ENCODE data around the gene SFTPA2. TPM values are rescaled to one million over a fixed set of nuclear protein-coding genes. Genes with fewer than 3 reads are reported as not detected.
"Not testable (repeated sequence)": the region's sequence is repeated elsewhere in the genome, so short reads cannot be mapped to it uniquely, and the experiment has no call there.

Gene SFTPA2
- total RNA-seq, 1 donor from 2014 or later = not detected

- DNase-seq (ENCODE audit: low spot score in 2 of 2); H3K4me1 ChIP-seq; H3K9me3 ChIP-seq; H3K4me3 ChIP-seq; H3K27me3 ChIP-seq; intact Hi-C loops (cut with DNase I); H3K36me3 ChIP-seq; H3K27ac ChIP-seq: not testable (repeated sequence)
These were observed 35.0 kb downstream of the SFTPA2 start for GRCh38 chr10:79525049-79525710.

DNA sequence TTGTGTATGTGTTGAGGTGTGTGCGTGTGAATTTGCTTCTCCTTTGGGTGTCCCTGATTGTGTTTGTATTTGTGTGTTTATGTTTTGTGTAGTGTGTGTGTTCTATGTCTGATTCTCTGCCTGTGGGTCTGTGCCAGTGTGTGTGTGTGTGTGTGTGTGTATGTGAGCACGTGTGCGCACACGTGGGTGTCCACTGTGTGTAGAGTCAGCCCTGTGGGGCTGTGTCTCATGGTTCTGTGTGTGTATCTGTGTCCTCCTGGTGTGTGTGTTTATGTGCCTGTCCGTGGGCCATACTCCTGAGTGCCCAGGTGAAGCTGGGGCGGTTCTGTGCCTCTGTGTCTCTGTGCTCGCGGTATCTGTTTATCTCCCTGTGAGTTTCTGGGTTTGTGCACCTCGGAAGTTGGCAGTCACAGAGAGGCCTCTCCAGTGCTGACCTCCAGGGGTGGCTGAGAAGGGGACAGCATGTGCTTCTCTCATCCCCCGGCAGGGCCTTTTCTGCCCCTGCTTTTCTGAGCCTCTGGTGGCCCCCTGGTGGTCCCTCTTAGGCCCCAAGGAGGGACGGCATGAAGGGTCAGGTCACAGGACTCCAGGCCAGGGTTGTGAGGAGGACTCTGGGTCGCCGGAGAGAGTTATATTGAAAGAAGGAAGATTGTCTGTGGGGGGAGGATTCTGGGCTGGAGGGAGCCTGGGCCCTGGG is 36.9 kb downstream of the SFTPA2 start:
- H3K4me1 ChIP-seq; DNase-seq (ENCODE audit: low spot score in 2 of 2); H3K4me3 ChIP-seq; H3K36me3 ChIP-seq; H3K27ac ChIP-seq; H3K9me3 ChIP-seq; H3K27me3 ChIP-seq; intact Hi-C loops (cut with DNase I): not testable (repeated sequence)

DNA sequence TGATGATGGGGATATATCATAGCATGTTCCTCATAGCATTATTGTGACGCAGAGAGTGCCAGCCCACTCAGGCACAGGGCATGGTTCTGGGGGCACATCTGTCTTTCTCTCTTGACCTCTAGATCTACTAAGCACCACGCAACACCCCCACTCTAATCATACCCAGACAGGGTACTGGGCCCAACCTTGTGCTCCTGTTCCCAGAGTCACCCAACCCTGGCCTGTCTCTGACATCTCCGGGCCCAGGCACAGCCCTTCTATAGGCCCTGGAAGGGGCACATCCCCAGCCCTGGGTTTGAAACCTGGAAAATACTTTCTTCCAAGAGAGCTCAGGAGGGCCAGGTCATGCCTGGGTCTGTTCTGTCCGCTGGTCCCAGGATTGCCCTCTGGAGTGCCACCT is 37.7 kb downstream of the SFTPA2 start:
- H3K4me1 ChIP-seq; H3K27ac ChIP-seq; H3K36me3 ChIP-seq; H3K4me3 ChIP-seq; intact Hi-C loops (cut with DNase I); DNase-seq (ENCODE audit: low spot score in 2 of 2); H3K27me3 ChIP-seq; H3K9me3 ChIP-seq: not testable (repeated sequence)

- H3K4me3 ChIP-seq; H3K27ac ChIP-seq; H3K27me3 ChIP-seq; DNase-seq (ENCODE audit: low spot score in 2 of 2); H3K9me3 ChIP-seq; H3K4me1 ChIP-seq; intact Hi-C loops (cut with DNase I); H3K36me3 ChIP-seq: not testable (repeated sequence)
These were observed 38.5 kb downstream of the SFTPA2 start for GRCh38 chr10:79521751-79522150.

- H3K9me3 ChIP-seq; H3K36me3 ChIP-seq; H3K4me1 ChIP-seq; H3K27ac ChIP-seq; DNase-seq (ENCODE audit: low spot score in 2 of 2); H3K4me3 ChIP-seq; intact Hi-C loops (cut with DNase I); H3K27me3 ChIP-seq: not testable (repeated sequence)
These were observed 42.6 kb downstream of the SFTPA2 start for GRCh38 chr10:79517567-79517966.

- H3K27ac ChIP-seq; H3K4me3 ChIP-seq; H3K9me3 ChIP-seq; intact Hi-C loops (cut with DNase I); H3K4me1 ChIP-seq; DNase-seq (ENCODE audit: low spot score in 2 of 2); H3K27me3 ChIP-seq; H3K36me3 ChIP-seq: not testable (repeated sequence)
These were observed 43.5 kb downstream of the SFTPA2 start for GRCh38 chr10:79516532-79517205.

DNA sequence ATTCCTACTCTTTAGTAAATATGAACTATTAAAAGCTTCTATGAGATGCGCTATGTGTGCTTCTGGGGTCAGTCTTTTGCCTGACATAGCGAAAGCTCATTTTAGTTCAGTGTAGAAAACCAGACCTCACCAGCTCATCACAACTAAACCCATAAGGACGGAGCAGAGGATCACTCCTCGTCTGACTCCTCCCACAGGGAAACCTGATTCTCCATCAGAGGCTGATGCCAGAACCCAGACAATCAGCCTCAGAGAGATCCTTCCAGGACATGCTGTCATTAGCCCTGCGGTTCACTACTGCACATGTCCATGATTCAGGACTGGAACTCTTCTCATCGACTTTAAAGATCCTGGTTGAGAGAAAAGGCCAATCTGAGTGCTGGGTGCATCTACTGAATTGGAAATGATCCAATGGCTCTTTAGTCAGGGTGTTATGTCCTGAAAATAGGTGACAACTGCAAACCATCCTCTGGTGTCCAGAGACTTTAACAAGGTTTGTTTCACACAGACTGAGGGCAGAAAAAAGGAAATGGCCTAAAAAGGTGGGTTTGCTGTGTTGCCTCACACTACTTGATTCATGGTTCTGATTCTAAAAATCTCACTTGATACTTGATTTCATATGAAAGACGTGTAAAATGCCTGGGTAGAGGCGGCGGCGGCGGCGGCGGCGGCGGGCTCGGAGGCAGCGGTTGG is 48.2 kb downstream of the SFTPA2 start, which contains the start of gene EIF5AL1:
EIF5AL1 (plus strand) TSS at position 643 of the 693 bp plus-strand sequence. CDS start 117 bp downstream, outside the sequence.
- intact Hi-C loops (cut with DNase I); H3K36me3 ChIP-seq: not testable (repeated sequence)

GRCh38 chr10:79509934-79510508 is 50.2 kb downstream of the SFTPA2 start:
- not testable (repeated sequence) for H3K4me3 ChIP-seq; H3K27ac ChIP-seq; H3K9me3 ChIP-seq; H3K4me1 ChIP-seq; H3K27me3 ChIP-seq; H3K36me3 ChIP-seq; DNase-seq (ENCODE audit: low spot score in 2 of 2)
- intact Hi-C loops (cut with DNase I) = loop anchor here (10.0 kb wide), 1 partner anchor 635 kb away; no protein-coding TSS in a partner anchor

More for the DNA sequence above, 48.2 kb downstream of the SFTPA2 start, which contains the start of gene EIF5AL1:
- H3K9me3 ChIP-seq; H3K4me3 ChIP-seq; H3K4me1 ChIP-seq; DNase-seq (ENCODE audit: low spot score in 2 of 2); H3K27ac ChIP-seq; H3K27me3 ChIP-seq: not testable (repeated sequence)

GRCh38 chr10:79509306-79509933 is 50.8 kb downstream of the SFTPA2 start:
- H3K9me3 ChIP-seq; H3K27ac ChIP-seq; H3K4me1 ChIP-seq; H3K36me3 ChIP-seq; DNase-seq (ENCODE audit: low spot score in 2 of 2); H3K27me3 ChIP-seq; H3K4me3 ChIP-seq: not testable (repeated sequence)
- intact Hi-C loops (cut with DNase I) = loop anchor here (10.0 kb wide), 1 partner anchor 635 kb away; no protein-coding TSS in a partner anchor

GRCh38 chr10:79508245-79508644 is 52.0 kb downstream of the SFTPA2 start:
- H3K27ac ChIP-seq; H3K27me3 ChIP-seq; H3K4me1 ChIP-seq; H3K4me3 ChIP-seq; DNase-seq (ENCODE audit: low spot score in 2 of 2); H3K9me3 ChIP-seq; H3K36me3 ChIP-seq: not testable (repeated sequence)
- intact Hi-C loops (cut with DNase I) = loop anchor here (10.0 kb wide), 1 partner anchor 637 kb away; no protein-coding TSS in a partner anchor
